ENCODE results near the gene SIPA1. TPM values are rescaled to one million over a fixed set of nuclear protein-coding genes. Genes with fewer than 3 reads are reported as not detected.

The SIPA1 gene
- total and polyA plus RNA-seq, 2 of the 13 experiments (the other 11 are each of a cell fraction or from before 2014, with no cell fraction given): 5.8 to 7.7 TPM

- peaks cover 53% of the 10 kb centered on the region for H3K79me2 ChIP-seq (ENCODE audit: insufficient read depth, low read length)
- H3K36me3 ChIP-seq (replicated peaks in 1 of 2; ENCODE audit: control insufficient read depth in 1 of 2, insufficient read depth in 2 of 2, low read length in 2 of 2): peaks cover 15 to 35% of the 10 kb centered on the region in 2 experiments; a peak in 4 of 5 replicates
- ATAC-seq (peak; percentile 7), FAIRE-seq (no peak), DNase-seq (ENCODE audit: low spot score) (peak; percentile 47)
- CTCF ChIA-PET (ENCODE audit: low intra/inter-chr PET ratio, low total read pairs): no interaction called here
- peak overlapping the region; percentile 77 for H3K4me2 ChIP-seq (ENCODE audit: low read depth, low read length)
- WGBS (ENCODE audit: low lambda C conversion rate): 0% methylated on average over 9 of the region's 50 CpGs
- peak overlapping the region; percentile 88 for H3K9ac ChIP-seq (ENCODE audit: insufficient read depth, low read depth, low read length)
- in situ Hi-C loops (cut with HindIII; ENCODE audit: extremely low pct_ligation_motif_present, low pct_unique_long_range_greater_than_20kb) (no loop called here), intact Hi-C loops (cut with micrococcal nuclease; ENCODE audit: unreplicated experiment) (no loop called here)
- H2AFZ ChIP-seq (ENCODE audit: low read length): no peak overlapping the region
- peak overlapping the region; percentile 92 for H3K27ac ChIP-seq (ENCODE audit: extremely low read length, insufficient read depth, low read length)
- H4K20me1 ChIP-seq (ENCODE audit: insufficient read depth, low read length): peaks cover 23% of the 10 kb centered on the region; the same call in 1 of the 2 replicates
- H3K27me3 ChIP-seq (ENCODE audit: control insufficient read depth in 1 of 2, insufficient read depth in 2 of 2, low read length in 2 of 2): no peaks in the 10 kb centered on the region; a peak in 1 of 5 replicates
- POLR2A ChIA-PET: interaction anchor here (0.7 to 4.3 kb wide), 40 partner anchors 9 to 436 kb away, joined by 3 to 48 read pairs (median 5); partner anchors contain the start of genes CCDC85B, CFL1, KAT5 and MALAT1
- H3K4me1 ChIP-seq (ENCODE audit: insufficient read depth, low read length): peaks cover 39% of the 10 kb centered on the region
- BruUV-seq (replicated peaks): no TSS peak
- no peaks in the 10 kb centered on the region for H3K9me3 ChIP-seq (ENCODE audit: low read length)
- peak overlapping the region; percentile 86 to 90 (median 87) for H3K4me3 ChIP-seq (replicated peaks in 1 of 3; ENCODE audit: insufficient read depth in 1 of 3, low read depth in 2 of 3, low read length in 3 of 3)
- no peak for TF ChIP-seq RARG (CRISPR knock-in tag; IDR thresholded peaks at IDR 0.05; ENCODE audit: low read depth)
- 0 out of 2 replicates have a peak, but pooled peaks have one; percentile 10 for TF ChIP-seq TFDP1 (CRISPR knock-in tag; IDR thresholded peaks at IDR 0.05; ENCODE audit: borderline replicate concordance)
- TF ChIP-seq KDM4B (CRISPR knock-in tag; IDR thresholded peaks at IDR 0.05): no peak
- TF ChIP-seq JUND (CRISPR knock-in tag; IDR thresholded peaks at IDR 0.05): peak; percentile 13; the same call in 1 of the 2 replicates
- TF ChIP-seq EEA1 (CRISPR knock-in tag; IDR thresholded peaks at IDR 0.05; ENCODE audit: borderline replicate concordance): 0 out of 2 replicates have a peak, but pooled peaks have one; percentile 32
- no peak for TF ChIP-seq ZNF468 (CRISPR knock-in tag; IDR thresholded peaks at IDR 0.05)
- TF ChIP-seq ZNF788 (CRISPR knock-in tag; IDR thresholded peaks at IDR 0.05; ENCODE audit: borderline replicate concordance): 0 out of 2 replicates have a peak, but pooled peaks have one; percentile 39
- peak; percentile 65 for TF ChIP-seq RBM39 (IDR thresholded peaks at IDR 0.05; ENCODE audit: low read depth, low read length, poor library complexity, severe bottlenecking)
- no peak for TF ChIP-seq HCFC1 (IDR thresholded peaks at IDR 0.05; ENCODE audit: low read depth, low read length)
- TF ChIP-seq ZFX (CRISPR knock-in tag; IDR thresholded peaks at IDR 0.05; ENCODE audit: low read depth): peak; percentile 55
- TF ChIP-seq FOXP4 (CRISPR knock-in tag; IDR thresholded peaks at IDR 0.05): 0 out of 2 replicates have a peak, but pooled peaks have one; percentile 3
- TF ChIP-seq POLR2G (IDR thresholded peaks at IDR 0.05; ENCODE audit: low read depth, low read length): peak; percentile 65
- TF ChIP-seq ZNF446 (CRISPR knock-in tag; IDR thresholded peaks at IDR 0.05): 0 out of 2 replicates have a peak, but pooled peaks have one; percentile 3
- peak; percentile 58; the same call in 1 of the 2 replicates for TF ChIP-seq ZFY (CRISPR knock-in tag; IDR thresholded peaks at IDR 0.05)
- TF ChIP-seq ZNF34 (CRISPR knock-in tag; IDR thresholded peaks at IDR 0.05; ENCODE audit: borderline replicate concordance): no peak
- 0 out of 2 replicates have a peak, but pooled peaks have one; percentile 52 for TF ChIP-seq ZNF709 (CRISPR knock-in tag; IDR thresholded peaks at IDR 0.05)
- 0 out of 2 replicates have a peak, but pooled peaks have one; percentile 39 for TF ChIP-seq TARDBP (CRISPR knock-in tag; IDR thresholded peaks at IDR 0.05)
- TF ChIP-seq SPEN (CRISPR knock-in tag; IDR thresholded peaks at IDR 0.05; ENCODE audit: low read depth): peak; percentile 41
- TF ChIP-seq ESRRA (CRISPR knock-in tag; IDR thresholded peaks at IDR 0.05; ENCODE audit: low read depth): peak; percentile 76; the same call in 1 of the 2 replicates
- TF ChIP-seq HNRNPL (IDR thresholded peaks at IDR 0.05; ENCODE audit: low read depth, low read length): no peak
These were observed 21.8 kb upstream of the SIPA1 start for GRCh38 chr11:65615950-65616574.
